ENCODE data around the gene OARD1.

Gene OARD1

GRCh38 chr6:41022294-41022693 is 49.9 kb downstream of the OARD1 start:
- ChIA-PET POLR2A (interaction anchor here (0.5 kb wide), 1 partner anchor 235 kb away, joined by 9 read pairs; no protein-coding TSS in a partner anchor), CTCF (interaction anchor here (0.9 to 11.0 kb wide), 15 partner anchors 10 to 409 kb away, joined by 3 to 146 read pairs (median 6); partner anchors contain the start of genes TSPO2 and UNC5CL)
- H3K4me3 ChIP-seq (ENCODE audit: low read depth, low read length) = no peak overlapping the region
- H3K27ac ChIP-seq (ENCODE audit: extremely low read depth, low read depth, low read length) = peak overlapping the region; percentile 38; the same call in 1 of the 2 replicates
- no peaks in the 10 kb centered on the region for H3K9me3 ChIP-seq (ENCODE audit: control insufficient read depth, insufficient read depth, low read depth, low read length)
- H3K36me3 ChIP-seq (ENCODE audit: control insufficient read depth in 2 of 2, insufficient read depth in 1 of 2, low read length in 2 of 2) = no peaks in the 10 kb centered on the region
- peaks cover 16% of the 10 kb centered on the region for H3K4me1 ChIP-seq (ENCODE audit: control insufficient read depth, insufficient read depth, low read length)
- TF ChIP-seq ZSCAN4 (tag by site-specific recombination; IDR thresholded peaks at IDR 0.05) (no peak), ZNF792 (tag by site-specific recombination; IDR thresholded peaks at IDR 0.05) (no peak), GLIS1 (tag by site-specific recombination; IDR thresholded peaks at IDR 0.05) (no peak), KLF1 (tag by site-specific recombination; IDR thresholded peaks at IDR 0.05) (no peak), PATZ1 (tag by site-specific recombination; IDR thresholded peaks at IDR 0.05) (0 out of 2 replicates have a peak, but pooled peaks have one; percentile 9), ZNF221 (tag by site-specific recombination; IDR thresholded peaks at IDR 0.05; ENCODE audit: borderline replicate concordance) (no peak), YY2 (tag by site-specific recombination; IDR thresholded peaks at IDR 0.05) (no peak), ZNF354C (tag by site-specific recombination; IDR thresholded peaks at IDR 0.05; ENCODE audit: borderline replicate concordance, low read depth) (no peak), ZNF707 (tag by site-specific recombination; IDR thresholded peaks at IDR 0.05) (no peak), ZNF513 (tag by site-specific recombination; IDR thresholded peaks at IDR 0.05) (no peak), ZNF211 (tag by site-specific recombination; IDR thresholded peaks at IDR 0.05; ENCODE audit: low read depth) (no peak), ZNF121 (tag by site-specific recombination; IDR thresholded peaks at IDR 0.05) (no peak), ZNF2 (tag by site-specific recombination; IDR thresholded peaks at IDR 0.05) (peak; percentile 59; the same call in 1 of the 2 replicates), HOXD13 (CRISPR knock-in tag; IDR thresholded peaks at IDR 0.05; ENCODE audit: borderline replicate concordance) (no peak), ZFP3 (tag by site-specific recombination; IDR thresholded peaks at IDR 0.05; ENCODE audit: low read depth) (no peak), ZNF266 (tag by site-specific recombination; IDR thresholded peaks at IDR 0.05; ENCODE audit: low read depth) (no peak), PRDM6 (tag by site-specific recombination; IDR thresholded peaks at IDR 0.05) (peak; percentile 79), ATF2 (tag by site-specific recombination; IDR thresholded peaks at IDR 0.05; ENCODE audit: low read depth) (peak; percentile 89), KLF7 (tag by site-specific recombination; IDR thresholded peaks at IDR 0.05; ENCODE audit: borderline replicate concordance) (no peak), ZNF530 (tag by site-specific recombination; IDR thresholded peaks at IDR 0.05; ENCODE audit: low read depth) (no peak), SP2 (tag by site-specific recombination; IDR thresholded peaks at IDR 0.05) (no peak), ZNF239 (tag by site-specific recombination; IDR thresholded peaks at IDR 0.05) (no peak), ZNF350 (tag by site-specific recombination; IDR thresholded peaks at IDR 0.05) (no peak), ZBTB44 (tag by site-specific recombination; IDR thresholded peaks at IDR 0.05) (no peak), ZNF132 (tag by site-specific recombination; IDR thresholded peaks at IDR 0.05; ENCODE audit: borderline replicate concordance) (no peak), ZNF140 (tag by site-specific recombination; IDR thresholded peaks at IDR 0.05) (no peak), TRIM28 (IDR thresholded peaks at IDR 0.05; ENCODE audit: borderline replicate concordance, low read length) (peak; percentile 42; the same call in 1 of the 2 replicates), ZNF768 (tag by site-specific recombination; IDR thresholded peaks at IDR 0.05) (no peak)

Data from HEK293 (cell line).